ENCODE measurements around the gene LMBR1.
"Not testable (repeated sequence)": the region's sequence is repeated elsewhere in the genome, so short reads cannot be mapped to it uniquely, and the experiment has no call there.

LMBR1 gene

GRCh38 chr7:156642306-156643045 is 250.5 kb downstream of the LMBR1 start:
- no peaks in the 10 kb centered on the region for H3K36me3 ChIP-seq (ENCODE audit: insufficient read depth, low read length)
- no peaks in the 10 kb centered on the region for H3K27me3 ChIP-seq (ENCODE audit: control insufficient read depth in 1 of 2, insufficient read depth in 2 of 2, low read length in 2 of 2)
- no peak overlapping the region for H3K27ac ChIP-seq (ENCODE audit: low read depth, low read length)
- no peaks in the 10 kb centered on the region for H3K4me1 ChIP-seq (ENCODE audit: insufficient read depth, low read length)
- H3K4me3 ChIP-seq (ENCODE audit: low read depth in 1 of 2, low read length in 2 of 2), result no peak overlapping the region
- H3K9ac ChIP-seq (ENCODE audit: low read length), result no peak overlapping the region
- no peaks in the 10 kb centered on the region for H3K9me3 ChIP-seq (ENCODE audit: low read length)

- Histone ChIP-seq H3K9ac (ENCODE audit: low read length) (no peak overlapping the region), H3K27me3 (ENCODE audit: control insufficient read depth in 1 of 2, insufficient read depth in 2 of 2, low read length in 2 of 2) (no peaks in the 10 kb centered on the region), H3K27ac (ENCODE audit: low read depth, low read length) (no peak overlapping the region), H3K4me1 (ENCODE audit: insufficient read depth, low read length) (no peaks in the 10 kb centered on the region), H3K4me3 (ENCODE audit: low read depth in 1 of 2, low read length in 2 of 2) (peak overlapping the region; percentile 87 to 98), H3K9me3 (ENCODE audit: low read length) (no peaks in the 10 kb centered on the region), H3K36me3 (ENCODE audit: insufficient read depth, low read length) (no peaks in the 10 kb centered on the region)
These were observed 252.0 kb downstream of the LMBR1 start for GRCh38 chr7:156640949-156641485.

- Histone ChIP-seq H3K4me1 (ENCODE audit: insufficient read depth, low read length) (no peaks in the 10 kb centered on the region), H3K9me3 (ENCODE audit: low read length) (no peaks in the 10 kb centered on the region), H3K36me3 (ENCODE audit: insufficient read depth, low read length) (no peaks in the 10 kb centered on the region), H3K27me3 (ENCODE audit: control insufficient read depth in 1 of 2, insufficient read depth in 2 of 2, low read length in 2 of 2) (no peaks in the 10 kb centered on the region), H3K4me3 (ENCODE audit: low read depth in 1 of 2, low read length in 2 of 2) (peak within 1 kb of the TSS; percentile 87 to 98), H3K27ac (ENCODE audit: low read depth, low read length) (no peak within 1 kb of the TSS), H3K9ac (ENCODE audit: low read length) (no peak within 1 kb of the TSS)
These were observed 252.6 kb downstream of the LMBR1 start, which contains the start of gene RNF32 for GRCh38 chr7:156640257-156640948. RNF32 (plus strand) TSS chr7:156640774; CDS start chr7:156643878, 3,104 bp downstream.

GRCh38 chr7:156639426-156640256 is 253.3 kb downstream of the LMBR1 start:
- no peak overlapping the region for H3K9ac ChIP-seq (ENCODE audit: low read length)
- H3K4me3 ChIP-seq (ENCODE audit: low read depth in 1 of 2, low read length in 2 of 2), result peak overlapping the region; percentile 87 to 98
- no peaks in the 10 kb centered on the region for H3K4me1 ChIP-seq (ENCODE audit: insufficient read depth, low read length)
- H3K27ac ChIP-seq (ENCODE audit: low read depth, low read length), result no peak overlapping the region
- no peaks in the 10 kb centered on the region for H3K27me3 ChIP-seq (ENCODE audit: control insufficient read depth in 1 of 2, insufficient read depth in 2 of 2, low read length in 2 of 2)
- H3K9me3 ChIP-seq (ENCODE audit: low read length), result no peaks in the 10 kb centered on the region
- H3K36me3 ChIP-seq (ENCODE audit: insufficient read depth, low read length), result no peaks in the 10 kb centered on the region

GRCh38 chr7:156638443-156639077 is 254.4 kb downstream of the LMBR1 start:
- H3K9me3 ChIP-seq (ENCODE audit: low read length), result no peaks in the 10 kb centered on the region
- H3K9ac ChIP-seq (ENCODE audit: low read length), result no peak overlapping the region
- H3K27ac ChIP-seq (ENCODE audit: low read depth, low read length), result no peak overlapping the region
- H3K27me3 ChIP-seq (ENCODE audit: control insufficient read depth in 1 of 2, insufficient read depth in 2 of 2, low read length in 2 of 2), result no peaks in the 10 kb centered on the region
- H3K4me3 ChIP-seq (ENCODE audit: low read depth in 1 of 2, low read length in 2 of 2), result no peak overlapping the region
- H3K4me1 ChIP-seq (ENCODE audit: insufficient read depth, low read length), result no peaks in the 10 kb centered on the region
- H3K36me3 ChIP-seq (ENCODE audit: insufficient read depth, low read length), result no peaks in the 10 kb centered on the region

- not testable (repeated sequence) for H3K27ac ChIP-seq (ENCODE audit: low read depth, low read length); H3K4me3 ChIP-seq (ENCODE audit: low read depth in 1 of 2, low read length in 2 of 2); H3K27me3 ChIP-seq (ENCODE audit: control insufficient read depth in 1 of 2, insufficient read depth in 2 of 2, low read length in 2 of 2); H3K9me3 ChIP-seq (ENCODE audit: low read length); H3K9ac ChIP-seq (ENCODE audit: low read length); H3K36me3 ChIP-seq (ENCODE audit: insufficient read depth, low read length); H3K4me1 ChIP-seq (ENCODE audit: insufficient read depth, low read length)
These were observed 255.9 kb downstream of the LMBR1 start for GRCh38 chr7:156637093-156637492.

GRCh38 chr7:156635529-156636385 is 257.2 kb downstream of the LMBR1 start:
- no peaks in the 10 kb centered on the region for H3K27me3 ChIP-seq (ENCODE audit: control insufficient read depth in 1 of 2, insufficient read depth in 2 of 2, low read length in 2 of 2)
- H3K27ac ChIP-seq (ENCODE audit: low read depth, low read length), result no peak overlapping the region
- H3K36me3 ChIP-seq (ENCODE audit: insufficient read depth, low read length), result no peaks in the 10 kb centered on the region
- H3K9ac ChIP-seq (ENCODE audit: low read length), result no peak overlapping the region
- H3K4me1 ChIP-seq (ENCODE audit: insufficient read depth, low read length), result no peaks in the 10 kb centered on the region
- H3K4me3 ChIP-seq (ENCODE audit: low read depth in 1 of 2, low read length in 2 of 2), result no peak overlapping the region
- H3K9me3 ChIP-seq (ENCODE audit: low read length), result no peaks in the 10 kb centered on the region

GRCh38 chr7:156634117-156634516 is 258.9 kb downstream of the LMBR1 start:
- Histone ChIP-seq H3K36me3 (ENCODE audit: insufficient read depth, low read length) (no peaks in the 10 kb centered on the region), H3K9ac (ENCODE audit: low read length) (no peak overlapping the region), H3K9me3 (ENCODE audit: low read length) (no peaks in the 10 kb centered on the region), H3K27ac (ENCODE audit: low read depth, low read length) (no peak overlapping the region), H3K4me1 (ENCODE audit: insufficient read depth, low read length) (no peaks in the 10 kb centered on the region), H3K4me3 (ENCODE audit: low read depth in 1 of 2, low read length in 2 of 2) (no peak overlapping the region), H3K27me3 (ENCODE audit: control insufficient read depth in 1 of 2, insufficient read depth in 2 of 2, low read length in 2 of 2) (no peaks in the 10 kb centered on the region)

- Histone ChIP-seq H3K4me3 (ENCODE audit: low read depth in 1 of 2, low read length in 2 of 2) (no peak overlapping the region), H3K4me1 (ENCODE audit: insufficient read depth, low read length) (no peaks in the 10 kb centered on the region), H3K9me3 (ENCODE audit: low read length) (peaks cover 4% of the 10 kb centered on the region), H3K27ac (ENCODE audit: low read depth, low read length) (no peak overlapping the region), H3K9ac (ENCODE audit: low read length) (no peak overlapping the region), H3K27me3 (ENCODE audit: control insufficient read depth in 1 of 2, insufficient read depth in 2 of 2, low read length in 2 of 2) (no peaks in the 10 kb centered on the region), H3K36me3 (ENCODE audit: insufficient read depth, low read length) (no peaks in the 10 kb centered on the region)
These were observed 263.1 kb downstream of the LMBR1 start for GRCh38 chr7:156629873-156630272.

GRCh38 chr7:156628562-156628961 is 264.4 kb downstream of the LMBR1 start:
- Histone ChIP-seq H3K4me3 (ENCODE audit: low read depth in 1 of 2, low read length in 2 of 2) (no peak overlapping the region), H3K9me3 (ENCODE audit: low read length) (peaks cover 4% of the 10 kb centered on the region), H3K27me3 (ENCODE audit: control insufficient read depth in 1 of 2, insufficient read depth in 2 of 2, low read length in 2 of 2) (no peaks in the 10 kb centered on the region), H3K4me1 (ENCODE audit: insufficient read depth, low read length) (no peaks in the 10 kb centered on the region), H3K27ac (ENCODE audit: low read depth, low read length) (no peak overlapping the region), H3K36me3 (ENCODE audit: insufficient read depth, low read length) (no peaks in the 10 kb centered on the region), H3K9ac (ENCODE audit: low read length) (no peak overlapping the region)

Measured in muscle layer of colon (tissue), 2 donors.